Right lobe of liver (tissue), 4 donors: ENCODE data around the gene VGF.

ENCODE experiments used
- CTCF ChIP-seq, 4 donors: fragments of 200-600 bp in 3 of 4; fragments of 450-650 bp in 1 of 4; IDR thresholded peaks; one replicate each; pipeline versions ENCODE4 v1.5.1 to v1.8.0; 2016 to 2022; ENCODE audit warnings: antibody characterized with exemption in 4 of 4, mild to moderate bottlenecking in 2 of 4
- POLR2A ChIP-seq: fragments of 450-650 bp; IDR thresholded peaks from one replicate; pipeline ENCODE4 v1.6.1; 2017; ENCODE audit warnings: antibody characterized with exemption, mild to moderate bottlenecking
- donor health status: DM: no; HTN: no; CAD: no.
- donor health status: DM: no; HTN: no; CAD: no.
- donor health status: DM: no; HTN: yes; CAD: no.

GRCh38 chr7:101151908-101152651 lies 13.3 kb downstream of the VGF start:
- TF ChIP-seq CTCF (IDR thresholded peaks at IDR 0.05) (no peak), POLR2A (no peak)
